Measurements from ENCODE around the gene OR8B2.

Gene OR8B2

GRCh38 chr11:124421043-124421442, 36.7 kb upstream of the OR8B2 start:
- Histone ChIP-seq H3K27me3 (ENCODE audit: insufficient read depth, low read length, poor library complexity, severe bottlenecking) (no peaks in the 10 kb centered on the region), H3K4me3 (ENCODE audit: low read length, poor library complexity, severe bottlenecking) (no peak overlapping the region), H3K4me1 (ENCODE audit: insufficient read depth, low read length, poor library complexity, severe bottlenecking) (no peaks in the 10 kb centered on the region), H3K9me2 (replicated peaks; ENCODE audit: low read depth, low read length) (no peaks in the 10 kb centered on the region), H3F3A (ENCODE audit: low read depth) (no peaks in the 10 kb centered on the region), H2AFZ (ENCODE audit: low read length) (no peak overlapping the region), H3K4me2 (ENCODE audit: low read depth, low read length, poor library complexity, severe bottlenecking) (no peak overlapping the region), H3K9ac (ENCODE audit: low read depth, low read length, poor library complexity, severe bottlenecking) (no peak overlapping the region), H4K20me1 (ENCODE audit: insufficient read depth, low read length, poor library complexity, severe bottlenecking) (no peaks in the 10 kb centered on the region), H3K9me3 (ENCODE audit: insufficient read depth, low read depth, low read length) (no peaks in the 10 kb centered on the region), H3K79me2 (ENCODE audit: insufficient read depth, low read length) (no peaks in the 10 kb centered on the region), H3K36me3 (ENCODE audit: insufficient read depth, low read length) (no peaks in the 10 kb centered on the region)
- TF ChIP-seq EZH2phosphoT487 (IDR thresholded peaks at IDR 0.05; ENCODE audit: borderline replicate concordance) (no peak), CTCF (conservative IDR thresholded peaks at IDR 0.05; ENCODE audit: low read length) (no peak)

- H3K9ac ChIP-seq (ENCODE audit: low read depth, low read length, poor library complexity, severe bottlenecking), result no peak overlapping the region
- TF ChIP-seq CTCF (conservative IDR thresholded peaks at IDR 0.05; ENCODE audit: low read length), result peak; percentile 52
- TF ChIP-seq EZH2phosphoT487 (IDR thresholded peaks at IDR 0.05; ENCODE audit: borderline replicate concordance), result no peak
- H3K9me3 ChIP-seq (ENCODE audit: insufficient read depth, low read depth, low read length), result no peaks in the 10 kb centered on the region
- H3K27me3 ChIP-seq (ENCODE audit: insufficient read depth, low read length, poor library complexity, severe bottlenecking), result no peaks in the 10 kb centered on the region
- H3K4me3 ChIP-seq (ENCODE audit: low read length, poor library complexity, severe bottlenecking), result no peak overlapping the region
- H3K4me2 ChIP-seq (ENCODE audit: low read depth, low read length, poor library complexity, severe bottlenecking), result no peak overlapping the region
- H3K36me3 ChIP-seq (ENCODE audit: insufficient read depth, low read length), result no peaks in the 10 kb centered on the region
- no peaks in the 10 kb centered on the region for H3K9me2 ChIP-seq (replicated peaks; ENCODE audit: low read depth, low read length)
- no peaks in the 10 kb centered on the region for H3K4me1 ChIP-seq (ENCODE audit: insufficient read depth, low read length, poor library complexity, severe bottlenecking)
- no peaks in the 10 kb centered on the region for H3F3A ChIP-seq (ENCODE audit: low read depth)
- no peaks in the 10 kb centered on the region for H4K20me1 ChIP-seq (ENCODE audit: insufficient read depth, low read length, poor library complexity, severe bottlenecking)
- H3K79me2 ChIP-seq (ENCODE audit: insufficient read depth, low read length), result no peaks in the 10 kb centered on the region
- no peak overlapping the region; the same call in 1 of the 2 replicates for H2AFZ ChIP-seq (ENCODE audit: low read length)
Observed at GRCh38 chr11:124415356-124415923, 31.1 kb upstream of the OR8B2 start.

GRCh38 chr11:124409906-124410305, 25.6 kb upstream of the OR8B2 start:
- Histone ChIP-seq H3K9ac (ENCODE audit: low read depth, low read length, poor library complexity, severe bottlenecking) (no peak overlapping the region), H3K9me3 (ENCODE audit: insufficient read depth, low read depth, low read length) (no peaks in the 10 kb centered on the region), H3F3A (ENCODE audit: low read depth) (no peaks in the 10 kb centered on the region), H2AFZ (ENCODE audit: low read length) (no peak overlapping the region), H3K4me1 (ENCODE audit: insufficient read depth, low read length, poor library complexity, severe bottlenecking) (no peaks in the 10 kb centered on the region), H3K4me3 (ENCODE audit: low read length, poor library complexity, severe bottlenecking) (no peak overlapping the region), H3K27me3 (ENCODE audit: insufficient read depth, low read length, poor library complexity, severe bottlenecking) (no peaks in the 10 kb centered on the region), H3K9me2 (replicated peaks; ENCODE audit: low read depth, low read length) (no peaks in the 10 kb centered on the region), H3K36me3 (ENCODE audit: insufficient read depth, low read length) (no peaks in the 10 kb centered on the region), H3K79me2 (ENCODE audit: insufficient read depth, low read length) (no peaks in the 10 kb centered on the region), H3K4me2 (ENCODE audit: low read depth, low read length, poor library complexity, severe bottlenecking) (no peak overlapping the region), H4K20me1 (ENCODE audit: insufficient read depth, low read length, poor library complexity, severe bottlenecking) (no peaks in the 10 kb centered on the region)
- TF ChIP-seq CTCF (conservative IDR thresholded peaks at IDR 0.05; ENCODE audit: low read length) (no peak), EZH2phosphoT487 (IDR thresholded peaks at IDR 0.05; ENCODE audit: borderline replicate concordance) (no peak)

All from Loucy (cell line).